Vagina (tissue), 2 donors: ENCODE measurements around the gene B3GAT2.

Experiments
- POLR2A ChIP-seq, 2 donors: fragments of 450-650 bp; IDR thresholded peaks; one replicate each; pipeline ENCODE4 v1.6.1; 2017; ENCODE audit warnings: antibody characterized with exemption in 2 of 2, mild to moderate bottlenecking in 2 of 2, moderate library complexity in 2 of 2
- TF ChIP-seq, protein P1 (sequence below), 3 experiments: fragments of 450-650 bp in 2 of 3; fragments of 200-600 bp in 1 of 3; sonication (generic) in 1 of 3; IDR thresholded peaks; one replicate each; pipeline ENCODE4 v1.5.1; 2017 to 2019; ENCODE audit warnings: antibody characterized with exemption in 3 of 3, mild to moderate bottlenecking in 2 of 3, moderate library complexity in 2 of 3

- no peak for TF ChIP-seq POLR2A (IDR thresholded peaks at IDR 0.05)
- TF ChIP-seq, protein P1, sequence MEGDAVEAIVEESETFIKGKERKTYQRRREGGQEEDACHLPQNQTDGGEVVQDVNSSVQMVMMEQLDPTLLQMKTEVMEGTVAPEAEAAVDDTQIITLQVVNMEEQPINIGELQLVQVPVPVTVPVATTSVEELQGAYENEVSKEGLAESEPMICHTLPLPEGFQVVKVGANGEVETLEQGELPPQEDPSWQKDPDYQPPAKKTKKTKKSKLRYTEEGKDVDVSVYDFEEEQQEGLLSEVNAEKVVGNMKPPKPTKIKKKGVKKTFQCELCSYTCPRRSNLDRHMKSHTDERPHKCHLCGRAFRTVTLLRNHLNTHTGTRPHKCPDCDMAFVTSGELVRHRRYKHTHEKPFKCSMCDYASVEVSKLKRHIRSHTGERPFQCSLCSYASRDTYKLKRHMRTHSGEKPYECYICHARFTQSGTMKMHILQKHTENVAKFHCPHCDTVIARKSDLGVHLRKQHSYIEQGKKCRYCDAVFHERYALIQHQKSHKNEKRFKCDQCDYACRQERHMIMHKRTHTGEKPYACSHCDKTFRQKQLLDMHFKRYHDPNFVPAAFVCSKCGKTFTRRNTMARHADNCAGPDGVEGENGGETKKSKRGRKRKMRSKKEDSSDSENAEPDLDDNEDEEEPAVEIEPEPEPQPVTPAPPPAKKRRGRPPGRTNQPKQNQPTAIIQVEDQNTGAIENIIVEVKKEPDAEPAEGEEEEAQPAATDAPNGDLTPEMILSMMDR (IDR thresholded peaks at IDR 0.05) = no peak
Observed at GRCh38 chr6:70863343-70863742, 93.5 kb downstream of the B3GAT2 start.
